ENCODE measurements around the gene RCAN3. TPM values are rescaled to one million over a fixed set of nuclear protein-coding genes. Genes with fewer than 3 reads are reported as not detected.
"Not testable (repeated sequence)": the region's sequence is repeated elsewhere in the genome, so short reads cannot be mapped to it uniquely, and the experiment has no call there.

The RCAN3 gene
- 7.6 TPM for total RNA-seq

DNA sequence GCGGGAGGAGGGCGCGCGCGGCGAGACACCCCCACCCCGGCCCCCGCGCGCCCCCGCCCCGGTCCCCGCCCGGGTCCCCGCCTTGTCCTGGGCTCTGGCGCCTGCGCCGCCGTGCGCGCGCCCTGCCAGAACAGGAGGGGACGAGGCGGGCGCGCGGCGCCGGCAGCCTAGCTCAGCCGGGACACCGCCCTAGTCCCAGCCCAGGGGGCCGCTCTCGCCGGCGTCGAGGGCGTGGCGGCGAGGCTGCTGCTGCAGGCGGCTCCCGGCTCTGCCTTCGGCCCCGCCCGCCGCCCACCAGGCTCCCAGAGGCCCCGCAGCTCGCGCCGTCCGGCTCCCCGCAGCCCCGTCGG, at the start of gene RCAN3:
Gene RCAN3 (plus strand): TSS at position 128 of the 350 bp plus-strand sequence. CDS start 11,537 bp downstream, outside the sequence.
- peak; percentile 92 for DNase-seq

DNA sequence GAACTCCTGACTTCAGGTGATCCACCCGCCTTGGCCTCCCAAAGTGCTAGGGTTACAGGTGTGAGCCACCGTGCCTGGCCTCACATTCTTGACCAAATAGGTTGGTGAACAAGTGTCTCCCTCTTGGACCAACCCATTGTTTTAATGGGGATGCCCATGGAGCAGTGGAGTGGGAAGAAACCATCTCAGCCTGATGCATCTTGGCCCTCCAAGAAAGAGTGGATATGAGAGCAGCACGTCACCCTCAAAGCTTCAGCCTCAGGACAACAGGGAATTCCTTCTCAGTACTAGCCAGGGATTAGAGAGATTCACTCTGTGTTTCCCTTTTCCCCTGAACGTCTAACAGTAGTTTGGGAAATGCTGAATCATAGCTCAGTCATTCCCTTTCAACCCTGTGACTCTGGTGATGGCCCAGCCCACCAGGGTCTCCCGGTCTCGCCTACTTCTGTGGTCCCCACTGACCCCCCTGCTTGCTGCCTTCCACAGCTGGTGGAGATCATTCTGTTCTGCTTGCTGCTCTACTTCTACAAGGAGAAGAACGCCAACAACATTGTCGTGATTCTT, 49.6 kb upstream of the RCAN3 start:
- DNase-seq = no peak

DNA sequence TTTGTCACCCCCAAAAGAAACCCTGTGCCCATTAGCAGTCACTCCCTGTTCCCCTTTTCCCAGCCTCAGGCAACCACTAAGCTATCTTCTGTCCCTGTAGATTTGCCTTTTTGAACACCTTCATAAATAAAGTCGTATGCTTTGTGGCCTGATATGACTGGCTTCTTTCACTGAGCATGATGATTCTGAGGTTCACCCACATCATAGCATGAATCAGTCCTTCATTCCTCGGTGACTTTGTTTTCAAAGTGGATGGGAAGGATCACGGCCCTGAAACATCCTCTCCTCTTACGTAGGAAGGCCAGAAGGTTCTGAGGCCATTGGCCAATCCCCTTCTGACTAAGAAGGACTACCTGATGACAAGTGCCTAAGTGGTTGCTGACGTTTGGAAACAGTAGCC, 48.0 kb upstream of the RCAN3 start:
- DNase-seq = no peak

DNA sequence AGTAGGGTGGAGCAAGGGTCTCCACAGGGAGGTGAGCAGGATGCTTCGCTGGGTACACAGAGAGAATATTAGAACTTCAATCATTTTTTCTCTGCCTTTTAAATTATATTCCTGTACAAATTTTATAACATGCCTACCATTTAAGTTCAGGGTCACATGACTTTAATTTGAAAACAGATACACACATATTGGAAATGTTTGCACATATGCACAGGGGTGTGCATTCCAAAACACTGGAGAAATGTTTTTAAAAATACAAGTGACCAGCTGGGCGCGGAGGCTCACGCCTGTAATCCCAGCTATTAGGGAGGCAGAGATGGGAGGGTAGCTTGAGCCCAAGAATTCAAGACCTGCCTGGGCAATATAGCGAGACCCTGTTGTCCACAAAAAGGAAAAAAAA, 47.4 kb upstream of the RCAN3 start:
- no peak for DNase-seq

DNA sequence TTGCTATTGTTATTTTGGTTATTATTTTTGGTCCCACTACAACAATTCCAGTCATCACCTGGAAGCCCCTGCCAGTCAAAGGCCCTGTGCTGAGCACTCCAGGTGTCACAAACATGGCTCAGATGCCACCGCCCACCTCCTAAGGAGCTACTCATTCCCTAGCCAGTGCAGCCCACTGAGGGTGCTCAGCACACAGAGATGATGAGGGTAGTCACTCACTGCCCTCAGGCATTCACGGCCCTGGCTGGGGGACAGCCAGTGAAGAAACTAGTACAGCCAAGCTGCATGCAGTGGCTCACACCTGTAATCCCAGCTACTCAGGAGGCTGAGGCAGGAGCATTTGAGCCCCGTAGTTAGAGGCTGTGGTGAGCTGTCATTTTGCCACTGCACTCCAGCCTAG, 44.8 kb upstream of the RCAN3 start:
- DNase-seq = no peak

DNA sequence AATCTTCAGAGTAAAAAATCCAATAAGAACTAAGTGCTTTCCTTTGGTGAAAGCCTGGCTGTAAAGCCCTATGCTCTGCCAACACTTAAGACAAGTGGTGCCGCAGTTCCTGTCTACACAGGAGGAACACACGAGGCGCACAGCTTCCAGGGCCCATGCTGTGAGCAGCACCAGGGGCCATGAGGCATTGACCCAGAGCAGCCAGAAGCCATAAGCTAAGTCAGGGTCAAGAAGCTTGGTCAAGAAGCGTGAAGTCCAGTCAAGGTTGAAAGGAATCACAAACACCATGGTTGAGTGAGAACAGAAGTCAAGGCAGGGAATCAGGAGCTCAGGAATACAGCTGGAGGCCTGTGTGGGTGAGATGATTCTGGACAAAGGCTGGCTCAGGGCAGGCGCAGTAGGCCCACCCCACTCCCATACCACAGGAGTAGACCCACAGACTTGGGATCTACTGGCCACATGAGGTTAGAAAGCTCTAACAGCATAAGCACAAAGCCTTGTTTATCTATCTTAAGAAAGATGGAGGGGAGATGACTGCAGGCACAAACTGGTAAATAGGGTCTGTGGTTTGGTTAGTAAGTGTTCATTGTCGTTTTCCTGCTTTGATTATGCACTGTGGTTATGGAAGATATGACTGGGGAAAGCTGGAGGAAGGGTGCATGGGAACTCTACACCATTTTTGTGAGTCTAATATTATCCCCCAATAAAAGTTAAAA, 42.9 kb upstream of the RCAN3 start:
- DNase-seq = no peak

DNA sequence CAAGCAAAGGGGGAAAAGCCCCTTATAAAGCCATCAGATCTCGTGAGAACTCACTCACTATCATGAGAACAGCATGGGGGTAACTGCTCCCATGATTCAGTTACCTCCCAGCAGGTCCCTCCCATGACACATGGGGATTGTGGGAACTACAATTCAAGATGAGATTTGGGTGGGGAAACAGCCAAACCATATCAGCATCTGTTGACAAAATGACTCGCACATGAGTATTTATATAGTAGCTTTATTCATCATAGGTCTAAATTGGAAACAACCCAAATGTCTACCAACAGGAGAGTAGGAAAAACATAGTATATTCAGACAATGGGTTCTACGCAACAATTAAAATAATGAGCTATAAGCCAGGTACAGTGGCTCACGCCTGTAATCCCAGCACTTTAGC, 40.5 kb upstream of the RCAN3 start:
- not testable (repeated sequence) for DNase-seq

DNA sequence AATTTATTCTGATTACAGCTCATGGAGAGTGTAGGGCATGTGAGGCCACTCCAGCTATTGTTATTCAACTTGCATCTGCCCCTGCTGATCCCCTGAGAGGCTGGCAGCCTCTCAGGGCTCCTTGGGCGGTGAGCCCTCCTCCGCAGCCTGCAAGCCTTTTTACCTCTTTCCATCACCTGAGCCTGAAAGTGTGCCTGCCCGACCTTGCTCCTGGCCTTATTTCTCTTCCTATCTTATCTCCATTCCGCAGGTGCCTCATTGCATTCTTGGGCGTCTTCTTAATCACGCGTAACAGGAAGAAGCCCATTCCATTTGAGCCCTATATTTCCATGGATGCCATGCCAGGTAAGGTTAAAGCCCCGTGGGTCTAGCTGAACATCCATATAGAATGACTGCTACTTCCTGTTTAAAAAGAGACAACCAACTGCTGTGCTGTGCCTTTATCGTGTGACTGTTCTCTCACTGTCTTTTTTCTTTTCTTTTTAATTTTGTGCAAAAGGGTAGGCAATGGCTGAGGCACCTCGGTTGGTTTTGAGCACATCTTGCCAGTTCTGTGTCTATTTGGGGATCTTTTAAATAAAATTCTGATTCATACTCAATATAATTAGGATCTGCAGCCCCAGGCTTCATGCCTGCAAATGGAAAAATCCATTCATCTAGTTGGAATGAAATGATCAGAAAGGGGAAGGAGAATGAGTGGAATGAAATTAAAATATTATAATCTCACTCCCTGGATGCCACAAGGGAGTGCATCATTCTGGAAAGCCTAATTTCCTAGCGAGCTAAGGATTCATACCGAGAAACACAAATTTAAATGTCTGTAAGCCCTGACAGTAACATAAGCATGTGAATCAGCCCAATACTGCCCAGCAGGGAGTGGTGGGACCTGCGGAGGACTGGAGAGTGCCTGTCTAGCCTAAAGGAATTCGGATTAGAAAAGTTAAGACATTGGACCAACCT, 38.6 kb upstream of the RCAN3 start:
- DNase-seq = no peak

DNA sequence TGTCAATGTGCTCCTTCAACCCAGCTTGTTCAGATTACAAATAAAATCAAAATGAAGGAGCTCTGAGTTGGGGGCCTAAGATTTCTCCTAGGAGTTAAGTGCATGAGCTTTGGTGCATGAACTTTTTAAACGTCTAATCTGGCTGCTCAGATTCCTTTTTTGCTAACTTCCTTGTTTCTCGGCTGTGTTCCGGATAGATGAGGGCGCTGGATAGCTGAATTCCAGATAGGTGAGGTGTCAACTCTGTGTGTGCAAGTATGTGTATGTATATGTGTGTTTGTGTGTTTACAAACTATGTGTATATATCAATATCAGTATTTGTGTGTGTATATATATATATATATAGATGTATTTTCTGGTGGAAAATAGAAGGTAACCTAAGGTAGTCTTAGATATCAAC, 37.5 kb upstream of the RCAN3 start:
- DNase-seq = no peak

DNA sequence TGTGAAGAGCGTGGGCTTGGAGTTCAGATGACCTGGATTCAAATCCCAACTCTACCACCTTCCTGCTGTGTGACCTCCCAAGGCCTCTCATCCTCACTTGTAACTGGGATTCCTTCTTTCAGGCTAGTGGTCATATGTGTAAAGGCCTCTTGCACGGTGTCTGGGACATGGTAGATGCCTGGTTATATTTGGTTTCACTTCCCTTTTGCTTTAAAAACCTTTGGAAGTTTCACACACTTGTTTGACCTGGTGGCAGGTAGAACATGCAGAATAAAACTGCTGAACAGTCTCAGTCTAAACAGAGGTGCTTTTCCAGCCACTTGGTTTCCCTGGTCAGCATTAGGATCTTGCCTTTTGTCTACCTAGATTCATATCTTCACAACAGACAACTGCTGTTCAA, 37.0 kb upstream of the RCAN3 start:
- DNase-seq = no peak

DNA sequence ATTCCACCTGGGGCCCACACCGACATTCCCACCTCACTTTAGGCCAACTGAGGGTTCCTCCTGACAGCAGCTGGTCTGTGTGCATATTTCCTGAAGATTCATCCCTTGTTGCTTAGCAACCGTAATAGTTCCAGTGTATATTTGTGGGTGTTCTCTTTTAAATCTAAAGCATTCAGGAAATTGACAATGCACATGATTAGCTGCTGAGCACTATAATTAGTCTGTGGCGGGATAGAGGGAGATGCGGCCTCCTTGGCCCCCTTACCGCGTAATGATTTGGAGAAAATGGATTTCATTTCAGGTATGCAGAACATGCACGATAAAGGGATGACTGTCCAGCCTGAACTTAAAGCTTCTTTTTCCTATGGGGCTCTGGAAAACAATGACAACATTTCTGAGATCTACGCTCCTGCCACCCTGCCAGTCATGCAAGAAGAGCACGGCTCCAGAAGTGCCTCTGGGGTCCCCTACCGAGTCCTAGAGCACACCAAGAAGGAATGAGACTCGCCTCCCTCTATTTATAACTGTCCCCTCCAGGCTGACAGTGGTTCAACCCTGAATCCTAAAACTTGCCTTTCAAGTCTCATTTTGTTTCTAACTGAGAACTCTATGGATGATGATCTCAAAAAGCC, 33.8 kb upstream of the RCAN3 start:
- DNase-seq = peak; percentile 8

DNA sequence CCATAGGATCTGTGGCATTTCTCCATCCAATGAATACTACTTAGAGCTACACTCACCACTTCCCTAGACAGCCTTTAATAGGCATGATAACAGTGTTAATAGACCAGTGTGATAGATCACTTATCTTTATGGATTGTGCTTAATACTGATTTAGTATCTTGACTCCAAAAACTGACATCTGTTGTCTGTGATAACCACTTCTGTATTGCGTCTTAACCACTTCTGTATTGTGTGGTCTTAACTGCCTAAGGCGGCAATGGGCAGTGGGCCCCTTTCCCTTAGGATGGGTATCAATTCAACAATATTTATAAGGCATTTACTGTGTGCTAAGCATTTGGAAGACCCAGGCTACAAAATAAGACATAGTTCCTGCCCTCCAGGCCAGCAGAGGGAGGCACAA, 32.0 kb upstream of the RCAN3 start:
- no peak for DNase-seq

DNA sequence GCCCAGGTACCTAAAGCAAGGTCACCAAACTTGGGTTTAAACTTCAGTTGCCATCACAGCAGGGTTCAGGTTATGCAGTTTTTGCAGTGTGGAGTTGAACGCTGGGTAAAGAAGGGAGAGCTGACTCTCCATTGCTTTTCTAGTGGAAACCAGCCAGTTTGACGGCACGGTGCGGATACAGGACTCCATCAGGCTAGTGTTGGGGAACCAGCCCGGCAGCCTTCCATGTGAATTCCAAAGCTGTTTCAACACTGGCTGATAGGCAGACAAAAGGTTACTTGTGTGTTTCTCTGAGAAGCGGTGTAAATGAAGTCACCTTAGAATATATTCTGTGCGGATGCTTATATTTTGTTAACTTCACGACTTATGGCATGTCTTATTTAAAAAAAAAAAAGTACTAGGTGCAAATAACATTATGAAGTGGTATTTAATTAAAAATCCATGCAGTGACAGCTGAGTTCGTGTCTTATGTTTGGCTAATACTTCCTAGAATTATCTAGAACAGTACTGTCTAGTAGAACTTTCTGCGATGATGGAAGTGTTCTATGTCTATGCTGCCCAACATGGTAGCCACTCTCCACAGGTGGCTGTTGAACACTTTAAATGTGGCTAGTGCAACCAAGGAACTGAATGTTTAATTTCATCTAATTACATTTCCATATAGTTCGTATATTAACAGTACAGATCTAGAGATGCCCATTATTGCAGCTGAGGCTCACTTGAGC, 29.9 kb upstream of the RCAN3 start:
- peak; percentile 39 for DNase-seq

DNA sequence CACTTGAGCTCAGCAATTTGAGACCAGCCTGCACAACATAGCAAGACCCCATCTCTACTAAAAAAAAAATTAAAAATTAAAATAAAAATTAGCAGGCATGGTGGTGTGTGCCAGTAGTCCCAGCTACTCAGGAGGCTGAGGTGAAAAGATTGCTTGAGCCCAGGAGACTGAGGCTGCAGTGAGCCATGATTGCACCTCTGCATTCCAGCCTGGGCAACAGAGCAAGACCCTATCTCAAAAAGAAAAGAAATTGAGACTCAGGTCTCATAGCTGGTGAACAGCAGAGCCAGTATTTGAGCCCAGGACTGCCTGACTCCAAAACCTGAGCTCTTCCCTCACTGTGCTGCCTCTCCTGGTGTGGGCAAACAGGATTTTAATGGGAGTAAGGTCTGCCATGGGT, 28.4 kb upstream of the RCAN3 start:
- no peak for DNase-seq

DNA sequence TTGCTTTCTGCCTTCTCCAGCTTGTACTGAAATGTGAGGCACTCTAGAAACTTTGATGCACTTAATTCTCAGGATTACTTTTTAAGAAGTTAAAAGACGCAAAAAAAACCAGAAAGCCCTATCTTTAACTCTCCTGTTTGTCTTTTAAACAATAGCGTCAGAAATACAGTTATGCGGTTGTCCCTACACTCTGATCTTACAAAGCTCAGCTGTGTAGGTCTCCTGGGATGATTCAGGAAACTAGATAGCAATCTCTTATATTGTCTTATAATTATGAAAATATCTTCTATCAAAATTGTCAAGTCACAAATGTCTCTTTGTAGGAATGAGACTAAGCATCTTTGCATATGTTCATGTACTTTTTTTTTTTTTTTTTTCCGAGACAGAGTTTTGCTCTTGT, 26.9 kb upstream of the RCAN3 start:
- DNase-seq = no peak

DNA sequence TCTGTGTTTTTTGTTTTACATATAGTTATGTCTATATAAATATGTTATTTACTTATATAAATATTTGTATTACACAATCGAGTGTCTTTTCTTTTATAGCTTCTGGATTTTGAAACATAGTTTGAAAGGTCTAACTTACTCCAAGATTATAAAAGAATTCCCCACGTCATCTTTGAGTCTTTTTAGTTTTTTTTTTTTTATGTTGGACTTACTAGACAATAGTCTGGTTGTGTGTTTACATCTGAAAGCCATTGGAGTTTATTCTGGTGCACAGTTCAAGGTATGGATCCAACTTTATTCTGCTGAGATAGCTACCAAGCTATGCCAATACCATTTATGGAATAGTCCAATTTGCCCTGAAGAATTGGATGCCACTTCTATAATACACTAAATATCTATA, 26.1 kb upstream of the RCAN3 start:
- no peak for DNase-seq

DNA sequence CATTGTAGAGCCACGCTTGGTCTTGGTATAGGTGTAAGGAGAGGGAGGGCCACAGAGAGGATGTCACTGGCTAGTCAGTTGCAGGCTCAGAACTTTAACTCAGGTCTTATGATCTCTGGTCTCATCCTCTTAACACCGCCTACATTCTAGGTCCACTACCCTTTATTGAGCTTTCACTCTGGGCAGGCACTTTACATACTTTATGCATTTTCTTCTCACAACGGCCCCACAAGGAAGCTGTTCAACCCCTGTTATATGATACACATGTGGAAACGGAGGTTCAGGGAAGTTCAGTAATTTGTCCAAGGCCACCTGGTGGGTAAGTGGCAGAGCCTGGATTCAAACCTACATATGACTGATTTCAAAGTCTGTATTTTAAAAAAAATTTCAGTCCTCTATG, 25.3 kb upstream of the RCAN3 start:
- no peak for DNase-seq

DNA sequence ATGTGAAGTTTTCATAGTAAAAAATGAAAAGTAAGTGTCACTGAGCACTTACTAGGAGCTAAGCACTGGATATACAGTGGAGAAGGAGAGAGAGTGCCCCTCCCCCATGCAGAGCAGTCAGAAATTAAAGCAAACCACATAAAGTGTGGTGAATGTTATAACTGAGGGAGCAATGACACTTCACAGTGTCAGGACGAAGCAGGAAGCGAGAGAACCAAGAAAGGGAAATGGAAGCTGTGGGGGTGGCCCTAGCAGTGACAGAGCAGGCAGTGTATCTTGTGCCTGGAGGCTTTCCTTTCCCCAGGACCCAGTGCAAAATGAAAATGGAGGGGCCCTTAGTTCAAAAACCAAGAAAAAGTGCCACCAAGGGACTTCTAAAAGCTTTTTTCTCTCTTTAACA, 21.5 kb upstream of the RCAN3 start:
- DNase-seq = peak; percentile 12

DNA sequence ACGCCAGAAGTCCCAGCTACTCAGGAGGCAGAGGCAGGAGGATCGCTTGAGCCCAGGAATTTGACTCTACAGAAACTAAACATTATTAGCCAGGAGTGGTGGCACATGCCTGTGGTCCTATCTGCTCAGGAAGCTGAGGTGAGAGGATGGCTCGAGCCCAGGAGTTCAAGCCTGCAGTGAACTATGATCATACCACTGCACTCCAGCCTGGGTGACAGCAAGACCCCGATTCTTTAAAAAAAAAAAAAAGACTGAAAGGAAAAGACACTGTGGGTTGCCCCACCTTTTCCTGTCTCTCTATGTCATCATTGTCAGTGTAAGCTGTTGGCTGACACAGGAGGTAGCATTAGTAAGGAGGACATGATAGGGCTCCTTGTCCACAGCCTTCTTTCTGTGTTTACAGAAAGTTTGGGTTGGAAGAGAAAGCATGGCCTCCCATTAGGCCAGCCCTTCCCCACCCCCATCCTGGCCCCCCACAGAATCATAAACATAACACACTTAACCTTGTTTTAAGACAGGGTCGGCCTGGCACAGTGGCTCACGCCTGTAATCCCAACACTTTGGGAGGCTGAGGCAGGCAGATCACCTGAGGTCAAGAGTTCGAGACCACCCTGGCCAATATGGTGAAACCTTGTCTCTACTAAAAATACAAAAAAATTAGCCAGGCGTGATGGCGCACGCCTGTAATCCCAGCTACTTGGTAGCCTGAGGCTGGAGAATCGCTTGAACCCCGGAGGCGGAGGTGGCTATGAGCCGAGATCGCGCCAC, 20.6 kb upstream of the RCAN3 start:
- DNase-seq = no peak

DNA sequence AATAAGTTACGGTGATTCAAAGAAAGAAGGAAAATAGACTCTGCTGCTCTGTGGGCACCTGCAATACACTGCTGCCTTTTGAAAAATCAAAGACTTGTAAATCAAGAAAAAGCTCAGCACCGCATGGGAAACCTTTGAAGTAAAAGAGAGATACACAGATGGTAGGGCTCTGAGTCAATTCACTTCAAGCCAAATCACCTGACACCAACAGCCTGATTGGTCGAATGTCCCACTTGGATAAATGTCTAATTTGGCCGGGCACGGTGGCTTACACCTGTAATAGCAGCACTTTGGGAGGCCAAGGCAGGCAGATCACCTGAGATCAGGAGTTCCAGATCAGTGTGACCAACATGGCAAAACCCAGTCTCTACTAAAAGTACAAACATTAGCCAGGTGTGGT, 19.2 kb upstream of the RCAN3 start:
- no peak for DNase-seq

DNA sequence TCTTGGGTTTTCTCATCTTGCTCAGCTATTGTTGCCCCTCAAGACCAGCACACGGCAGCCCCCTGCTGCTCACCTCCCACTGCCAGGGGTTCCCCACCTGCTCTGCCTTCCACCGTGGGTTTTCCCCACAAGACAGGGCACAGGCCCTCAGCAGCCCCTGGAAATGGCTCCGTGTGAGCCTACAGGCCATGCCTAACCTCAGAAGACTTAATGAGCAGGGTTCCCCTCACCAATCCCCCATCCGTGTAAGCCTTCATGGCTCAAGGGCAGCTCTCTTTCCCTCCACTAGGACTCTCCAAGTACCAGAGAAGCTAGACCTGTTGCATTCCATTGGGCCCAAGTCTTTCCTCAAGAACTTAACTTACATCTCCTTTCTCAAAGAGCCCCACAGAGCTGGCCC, 18.4 kb upstream of the RCAN3 start:
- no peak for DNase-seq

Measured in tongue (tissue), 2 donors.